Neural cell (in vitro differentiated cells): ENCODE results near the gene ST6GALNAC2.

ENCODE experiments used
- CTCF ChIP-seq: fragments of 450-650 bp; IDR thresholded peaks from 2 replicates; pipeline ENCODE4 v1.5.1; 2014; ENCODE audit warnings: antibody characterized with exemption, mild to moderate bottlenecking, moderate library complexity; ENCODE audit not compliant: poor library complexity, severe bottlenecking
- EP300 ChIP-seq: fragments of 450-650 bp; conservative IDR thresholded peaks from 2 replicates; pipeline ENCODE4 v1.6.1; 2014; ENCODE audit warnings: antibody characterized with exemption, mild to moderate bottlenecking, moderate library complexity; ENCODE audit not compliant: poor library complexity, severe bottlenecking
- EZH2 ChIP-seq: fragments of 200-600, 300-800 bp; shearing (Covaris generic), sonication (generic); IDR thresholded peaks from 2 replicates; pipeline ENCODE4 v1.6.1; 2014; ENCODE audit warnings: antibody characterized with exemption, low read length, borderline replicate concordance, mild to moderate bottlenecking; ENCODE audit not compliant: insufficient read depth, poor library complexity, severe bottlenecking
- MXI1 ChIP-seq: fragments of 450-650 bp; conservative IDR thresholded peaks from 2 replicates; pipeline ENCODE4 v1.6.1; 2014; ENCODE audit warnings: antibody characterized with exemption, mild to moderate bottlenecking; ENCODE audit not compliant: poor library complexity, severe bottlenecking
- POLR2AphosphoS5 ChIP-seq: IDR thresholded peaks from 2 replicates; pipeline ENCODE4 v1.6.1; 2012

DNA sequence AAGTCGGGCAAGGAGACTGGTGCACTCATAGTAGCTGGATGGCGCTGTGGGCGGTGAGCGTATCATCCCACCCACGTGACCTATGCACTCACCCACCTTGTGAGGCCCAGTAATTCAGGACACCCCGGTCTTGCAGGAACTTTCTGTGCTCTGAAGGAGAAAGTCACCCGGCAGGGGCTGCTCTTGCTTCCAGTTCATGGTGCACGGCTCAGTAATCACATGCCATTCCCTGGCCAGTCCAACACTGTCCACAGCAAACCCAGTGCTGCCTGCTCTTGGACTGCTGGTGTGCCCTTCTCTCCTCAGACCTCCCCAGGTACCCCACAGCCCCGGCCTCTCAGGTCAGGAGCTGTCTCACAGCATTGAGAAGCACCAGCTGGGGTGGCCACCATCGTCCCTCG is 68.0 kb downstream of the ST6GALNAC2 start:
- TF ChIP-seq EZH2 (no peak), MXI1 (no peak), CTCF (no peak), EP300 (no peak), POLR2AphosphoS5 (no peak)
